ENCODE results near the gene LRFN2. TPM values are rescaled to one million over a fixed set of nuclear protein-coding genes. Genes with fewer than 3 reads are reported as not detected.

LRFN2 gene
- total and polyA plus RNA-seq, 4 donors: under 0.01 to 0.01 TPM; not detected in 2

- no peaks in the 10 kb centered on the region for H3K27me3 ChIP-seq (ENCODE audit: control insufficient read depth in 4 of 4, insufficient read depth in 4 of 4, low read length in 3 of 4)
- WGBS: 81% methylated on average over 3 of the region's 3 CpGs
Observed at GRCh38 chr6:40383348-40384115, 203.6 kb downstream of the LRFN2 start.

DNA sequence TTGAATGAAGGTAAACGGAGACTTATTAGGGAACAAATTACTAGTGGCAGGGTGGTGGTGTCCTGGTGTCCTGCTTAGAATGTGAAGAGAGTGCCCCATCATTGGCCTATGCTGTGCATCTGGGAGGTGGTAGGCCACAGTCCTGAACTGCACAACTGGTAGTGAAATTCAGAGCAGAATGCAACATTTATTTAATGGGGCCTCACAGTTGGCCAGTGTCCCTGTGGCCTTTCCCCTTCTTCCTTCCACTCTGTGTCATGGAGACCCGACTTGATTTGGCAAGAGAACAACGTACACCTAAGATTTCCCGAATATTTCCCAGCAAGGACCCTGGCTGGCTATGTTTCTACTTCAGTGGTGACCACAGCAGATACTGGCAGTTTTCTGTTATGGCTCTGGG, 206.9 kb downstream of the LRFN2 start:
- H3K36me3 ChIP-seq (ENCODE audit: control insufficient read depth in 4 of 4, insufficient read depth in 3 of 4, low read depth in 1 of 4, low read length in 3 of 4): no peaks in the 10 kb centered on the region
- H3K27ac ChIP-seq (ENCODE audit: low read depth in 1 of 2, low read length in 2 of 2): no peak overlapping the region
- H3K4me3 ChIP-seq (ENCODE audit: low read depth in 1 of 3, low read length in 3 of 3): no peak overlapping the region
- WGBS: 69% methylated on average over 4 of the region's 4 CpGs
- H3K4me1 ChIP-seq (ENCODE audit: control insufficient read depth in 4 of 4, insufficient read depth in 4 of 4, low read length in 3 of 4): no peaks in the 10 kb centered on the region
- DNase-seq (ENCODE audit: low spot score): no peak
- TF ChIP-seq FOXA1 (IDR thresholded peaks at IDR 0.05) (no peak), NR2F2 (IDR thresholded peaks at IDR 0.05) (no peak), JUND (IDR thresholded peaks at IDR 0.05) (no peak), HNF4G (IDR thresholded peaks at IDR 0.05) (no peak), YY1 (IDR thresholded peaks at IDR 0.05) (no peak), SP1 (IDR thresholded peaks at IDR 0.05) (no peak), GABPA (IDR thresholded peaks at IDR 0.05 in 1 of 2, conservative IDR thresholded peaks at IDR 0.05 in 1 of 2) (no peak)
- H3K9ac ChIP-seq (ENCODE audit: low read depth in 1 of 2, low read length in 2 of 2): no peak overlapping the region
- H3K9me3 ChIP-seq (ENCODE audit: control insufficient read depth in 4 of 4, low read length in 3 of 4): no peaks in the 10 kb centered on the region
- no peaks in the 10 kb centered on the region for H3K27me3 ChIP-seq (ENCODE audit: control insufficient read depth in 4 of 4, insufficient read depth in 4 of 4, low read length in 3 of 4)

More at GRCh38 chr6:40383348-40384115, 203.6 kb downstream of the LRFN2 start:
- Histone ChIP-seq H3K36me3 (ENCODE audit: control insufficient read depth in 4 of 4, insufficient read depth in 3 of 4, low read depth in 1 of 4, low read length in 3 of 4) (no peaks in the 10 kb centered on the region), H3K4me3 (ENCODE audit: low read depth in 1 of 3, low read length in 3 of 3) (no peak overlapping the region), H3K27ac (ENCODE audit: low read depth in 1 of 2, low read length in 2 of 2) (no peak overlapping the region), H3K4me1 (ENCODE audit: control insufficient read depth in 4 of 4, insufficient read depth in 4 of 4, low read length in 3 of 4) (peaks cover 3 to 11% (median 7%) of the 10 kb centered on the region in 4 donors), H3K9me3 (ENCODE audit: control insufficient read depth in 4 of 4, low read length in 3 of 4) (no peaks in the 10 kb centered on the region), H3K9ac (ENCODE audit: low read depth in 1 of 2, low read length in 2 of 2) (no peak overlapping the region)
- TF ChIP-seq, protein P1, sequence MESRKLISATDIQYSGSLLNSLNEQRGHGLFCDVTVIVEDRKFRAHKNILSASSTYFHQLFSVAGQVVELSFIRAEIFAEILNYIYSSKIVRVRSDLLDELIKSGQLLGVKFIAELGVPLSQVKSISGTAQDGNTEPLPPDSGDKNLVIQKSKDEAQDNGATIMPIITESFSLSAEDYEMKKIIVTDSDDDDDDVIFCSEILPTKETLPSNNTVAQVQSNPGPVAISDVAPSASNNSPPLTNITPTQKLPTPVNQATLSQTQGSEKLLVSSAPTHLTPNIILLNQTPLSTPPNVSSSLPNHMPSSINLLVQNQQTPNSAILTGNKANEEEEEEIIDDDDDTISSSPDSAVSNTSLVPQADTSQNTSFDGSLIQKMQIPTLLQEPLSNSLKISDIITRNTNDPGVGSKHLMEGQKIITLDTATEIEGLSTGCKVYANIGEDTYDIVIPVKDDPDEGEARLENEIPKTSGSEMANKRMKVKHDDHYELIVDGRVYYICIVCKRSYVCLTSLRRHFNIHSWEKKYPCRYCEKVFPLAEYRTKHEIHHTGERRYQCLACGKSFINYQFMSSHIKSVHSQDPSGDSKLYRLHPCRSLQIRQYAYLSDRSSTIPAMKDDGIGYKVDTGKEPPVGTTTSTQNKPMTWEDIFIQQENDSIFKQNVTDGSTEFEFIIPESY (IDR thresholded peaks at IDR 0.05): no peak
- no peak for TF ChIP-seq HNF4G (IDR thresholded peaks at IDR 0.05)
- TF ChIP-seq, protein P2, sequence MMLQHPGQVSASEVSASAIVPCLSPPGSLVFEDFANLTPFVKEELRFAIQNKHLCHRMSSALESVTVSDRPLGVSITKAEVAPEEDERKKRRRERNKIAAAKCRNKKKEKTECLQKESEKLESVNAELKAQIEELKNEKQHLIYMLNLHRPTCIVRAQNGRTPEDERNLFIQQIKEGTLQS (IDR thresholded peaks at IDR 0.05): no peak
- TF ChIP-seq TAF1 (conservative IDR thresholded peaks at IDR 0.05): no peak
- TF ChIP-seq NR2F2 (IDR thresholded peaks at IDR 0.05): no peak
- TF ChIP-seq GABPA (IDR thresholded peaks at IDR 0.05 in 1 of 2, conservative IDR thresholded peaks at IDR 0.05 in 1 of 2): no peak
- no peak for DNase-seq (ENCODE audit: low spot score)

DNA sequence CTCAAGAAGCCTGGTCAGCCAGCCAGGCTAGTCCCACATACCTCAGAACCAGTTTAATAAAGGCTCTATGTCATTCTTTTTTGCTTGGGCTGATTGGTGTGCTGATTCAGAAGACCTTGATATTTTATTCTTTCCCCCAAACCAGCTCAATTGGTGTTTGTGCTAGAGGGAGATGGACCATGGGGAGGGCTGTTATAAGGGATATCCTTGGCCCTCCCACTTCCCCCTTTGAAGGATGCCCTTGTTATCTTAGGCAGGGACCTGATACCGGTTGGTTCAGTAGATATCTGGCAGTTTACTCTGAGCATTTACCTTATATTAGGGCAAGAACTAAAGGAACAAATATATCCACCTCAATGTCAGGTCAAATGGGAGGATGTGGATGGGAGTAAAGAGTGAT, 207.4 kb downstream of the LRFN2 start:
- H3K9me3 ChIP-seq (ENCODE audit: control insufficient read depth in 4 of 4, low read length in 3 of 4): no peaks in the 10 kb centered on the region
- no peak for DNase-seq (ENCODE audit: low spot score)
- no peaks in the 10 kb centered on the region for H3K36me3 ChIP-seq (ENCODE audit: control insufficient read depth in 4 of 4, insufficient read depth in 3 of 4, low read depth in 1 of 4, low read length in 3 of 4)
- H3K4me1 ChIP-seq (ENCODE audit: control insufficient read depth in 4 of 4, insufficient read depth in 4 of 4, low read length in 3 of 4): no peaks in the 10 kb centered on the region
- no peak overlapping the region for H3K9ac ChIP-seq (ENCODE audit: low read depth in 1 of 2, low read length in 2 of 2)
- H3K27ac ChIP-seq (ENCODE audit: low read depth in 1 of 2, low read length in 2 of 2): no peak overlapping the region
- TF ChIP-seq, protein P1 (IDR thresholded peaks at IDR 0.05): no peak
- no peak for TF ChIP-seq TAF1 (conservative IDR thresholded peaks at IDR 0.05)
- no peak for TF ChIP-seq GABPA (IDR thresholded peaks at IDR 0.05 in 1 of 2, conservative IDR thresholded peaks at IDR 0.05 in 1 of 2)
- TF ChIP-seq FOXA2 (IDR thresholded peaks at IDR 0.05): no peak
- no peak for TF ChIP-seq YY1 (IDR thresholded peaks at IDR 0.05)
- no peak for TF ChIP-seq RAD21 (IDR thresholded peaks at IDR 0.05)
- no peak for TF ChIP-seq SP1 (IDR thresholded peaks at IDR 0.05)
- no peak for TF ChIP-seq JUND (IDR thresholded peaks at IDR 0.05)
- 79% methylated on average over 1 of the region's 1 CpG for WGBS
- H3K4me3 ChIP-seq (ENCODE audit: low read depth in 1 of 3, low read length in 3 of 3): no peak overlapping the region
- H3K27me3 ChIP-seq (ENCODE audit: control insufficient read depth in 4 of 4, insufficient read depth in 4 of 4, low read length in 3 of 4): no peaks in the 10 kb centered on the region
